Neural progenitor cell (in vitro differentiated cells): Measurements from ENCODE around the gene PARP16.

Experiments
- CTCF ChIP-seq: fragments of 200-600 bp; sonication (generic); IDR thresholded peaks from 2 replicates; pipeline ENCODE4 v1.5.1; 2017; ENCODE audit warnings: antibody characterized with exemption, mild to moderate bottlenecking
- EZH2phosphoT487 ChIP-seq: fragments of 200-600 bp; sonication (generic); IDR thresholded peaks from 2 replicates; pipeline ENCODE4 v1.6.1; 2017; ENCODE audit warnings: antibody characterized with exemption

- TF ChIP-seq CTCF (no peak), EZH2phosphoT487 (no peak)
These were observed 38.0 kb downstream of the PARP16 start for GRCh38 chr15:65248511-65249255.
